Hepatocyte (in vitro differentiated cells): ENCODE data around the gene DNAJC15. TPM values are rescaled to one million over a fixed set of nuclear protein-coding genes. Genes with fewer than 3 reads are reported as not detected.
"Not testable (repeated sequence)": the region's sequence is repeated elsewhere in the genome, so short reads cannot be mapped to it uniquely, and the experiment has no call there.

ENCODE experiments used
- DNase-seq: peaks from one replicate; pipeline ENCODE4 v3.0.0-alpha.2; 2016; ENCODE audit warnings: low spot score
- H2AFZ ChIP-seq: fragments of 200-600 bp; sonication (generic); 2 replicates; pipeline ENCODE4 v1.6.0; 2016; ENCODE audit warnings: antibody characterized with exemption, mild to moderate bottlenecking
- H3K27ac ChIP-seq: fragments of 200-600 bp; sonication (generic); 2 replicates; pipeline ENCODE4 v1.5.1; 2016; ENCODE audit warnings: mild to moderate bottlenecking
- H3K27me3 ChIP-seq: fragments of 200-600 bp; sonication (generic); 2 replicates; pipeline ENCODE4 v1.6.1; 2016
- H3K36me3 ChIP-seq: fragments of 200-600 bp; sonication (generic); replicated peaks from 2 replicates; pipeline ENCODE4 v1.5.1; 2016; ENCODE audit warnings: low read depth; ENCODE audit not compliant: insufficient read depth
- H3K4me1 ChIP-seq: fragments of 200-600 bp; sonication (generic); 2 replicates; pipeline ENCODE4 v1.5.1; 2016; ENCODE audit warnings: mild to moderate bottlenecking, moderate library complexity; ENCODE audit not compliant: insufficient read depth
- H3K4me2 ChIP-seq: fragments of 200-600 bp; sonication (generic); 2 replicates; pipeline ENCODE4 v1.6.0; 2016
- H3K4me3 ChIP-seq: fragments of 200-600 bp; sonication (generic); 2 replicates; pipeline ENCODE4 v1.5.1; 2016; ENCODE audit warnings: mild to moderate bottlenecking
- H3K79me2 ChIP-seq: fragments of 200-600 bp; sonication (generic); 2 replicates; pipeline ENCODE4 v1.6.0; 2017; ENCODE audit warnings: mild to moderate bottlenecking
- H3K9me2 ChIP-seq: fragments of 200-600 bp; sonication (generic); replicated peaks from 2 replicates; pipeline ENCODE4 v1.6.0; 2017; ENCODE audit warnings: mild to moderate bottlenecking; ENCODE audit not compliant: insufficient read depth
- H3K9me3 ChIP-seq: fragments of 200-600 bp; sonication (generic); 2 replicates; pipeline ENCODE4 v1.5.1; 2016; ENCODE audit warnings: low read depth, mild to moderate bottlenecking
- H4K20me1 ChIP-seq: fragments of 200-600 bp; sonication (generic); 2 replicates; pipeline ENCODE4 v1.6.0; 2016; ENCODE audit warnings: mild to moderate bottlenecking; ENCODE audit not compliant: insufficient read depth, poor library complexity, severe bottlenecking
- EZH2 ChIP-seq: fragments of 200-600 bp; sonication (generic); IDR thresholded peaks from 2 replicates; pipeline ENCODE4 v1.6.1; 2016; ENCODE audit warnings: antibody characterized with exemption, mild to moderate bottlenecking, borderline replicate concordance
- EZH2phosphoT487 ChIP-seq: fragments of 200-600 bp; sonication (generic); IDR thresholded peaks from one replicate; pipeline ENCODE4 v1.6.1; 2018; ENCODE audit warnings: antibody characterized with exemption, mild to moderate bottlenecking, low read depth, moderate library complexity; ENCODE audit not compliant: unreplicated experiment, severe bottlenecking
- WGBS: methylation state at CpG from one replicate; pipeline ENCODE4 v1.1.6; 2016; ENCODE audit warnings: low lambda C conversion rate; ENCODE audit errors: missing lambda C conversion rate; 5-methylcytosine and 5-hydroxymethylcytosine counted together
- polyA plus RNA-seq: library from polyadenylated mRNA; unstranded; fragments of >200 nt; fragmentation: Nextera tagmentation; extraction: Ambion mirVana; gene quantifications from 2 replicates; pipeline ENCODE4 v1.2.1, GENCODE V29; 2016
- total RNA-seq: library from RNA; depleted of rRNA; stranded (reverse); fragments of >200 nt; gene quantifications from 2 replicates; pipeline ENCODE4 v1.2.3, GENCODE V29; 2014
- TF ChIP-seq, protein P1 (sequence below): fragments of 200-600 bp; sonication (generic); IDR thresholded peaks from 2 replicates; pipeline ENCODE4 v1.5.1; 2016; ENCODE audit warnings: antibody characterized with exemption, mild to moderate bottlenecking; ENCODE audit not compliant: poor library complexity

The DNAJC15 gene
- total and polyA plus RNA-seq, 2 experiments from 2014 or later = 3.5 to 10.6 TPM

GRCh38 chr13:43041369-43041921 is 18.1 kb downstream of the DNAJC15 start:
- WGBS = 84% methylated on average over 1 of the region's 1 CpG
- peak overlapping the region; percentile 71 for H3K27ac ChIP-seq

GRCh38 chr13:43042410-43042921 is 19.1 kb downstream of the DNAJC15 start:
- H3K9me2 ChIP-seq = no peaks in the 10 kb centered on the region
- peaks cover 7% of the 10 kb centered on the region for H3K4me1 ChIP-seq
- no peaks in the 10 kb centered on the region for H3K9me3 ChIP-seq
- TF ChIP-seq, protein P1, sequence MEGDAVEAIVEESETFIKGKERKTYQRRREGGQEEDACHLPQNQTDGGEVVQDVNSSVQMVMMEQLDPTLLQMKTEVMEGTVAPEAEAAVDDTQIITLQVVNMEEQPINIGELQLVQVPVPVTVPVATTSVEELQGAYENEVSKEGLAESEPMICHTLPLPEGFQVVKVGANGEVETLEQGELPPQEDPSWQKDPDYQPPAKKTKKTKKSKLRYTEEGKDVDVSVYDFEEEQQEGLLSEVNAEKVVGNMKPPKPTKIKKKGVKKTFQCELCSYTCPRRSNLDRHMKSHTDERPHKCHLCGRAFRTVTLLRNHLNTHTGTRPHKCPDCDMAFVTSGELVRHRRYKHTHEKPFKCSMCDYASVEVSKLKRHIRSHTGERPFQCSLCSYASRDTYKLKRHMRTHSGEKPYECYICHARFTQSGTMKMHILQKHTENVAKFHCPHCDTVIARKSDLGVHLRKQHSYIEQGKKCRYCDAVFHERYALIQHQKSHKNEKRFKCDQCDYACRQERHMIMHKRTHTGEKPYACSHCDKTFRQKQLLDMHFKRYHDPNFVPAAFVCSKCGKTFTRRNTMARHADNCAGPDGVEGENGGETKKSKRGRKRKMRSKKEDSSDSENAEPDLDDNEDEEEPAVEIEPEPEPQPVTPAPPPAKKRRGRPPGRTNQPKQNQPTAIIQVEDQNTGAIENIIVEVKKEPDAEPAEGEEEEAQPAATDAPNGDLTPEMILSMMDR = no peak
- TF ChIP-seq EZH2 (no peak), EZH2phosphoT487 (no peak)
- no peaks in the 10 kb centered on the region for H3K79me2 ChIP-seq
- no peak overlapping the region for H3K4me2 ChIP-seq
- H2AFZ ChIP-seq = no peak overlapping the region
- no peaks in the 10 kb centered on the region for H3K27me3 ChIP-seq
- H3K4me3 ChIP-seq = no peak overlapping the region
- no peaks in the 10 kb centered on the region for H3K36me3 ChIP-seq
- H4K20me1 ChIP-seq = no peaks in the 10 kb centered on the region
- no peak overlapping the region for H3K27ac ChIP-seq
- DNase-seq = no peak

More at GRCh38 chr13:43041369-43041921, 18.1 kb downstream of the DNAJC15 start:
- Histone ChIP-seq H4K20me1 (no peaks in the 10 kb centered on the region), H3K36me3 (no peaks in the 10 kb centered on the region), H3K79me2 (no peaks in the 10 kb centered on the region), H2AFZ (peak overlapping the region; percentile 8), H3K4me2 (no peak overlapping the region), H3K9me3 (no peaks in the 10 kb centered on the region), H3K9me2 (no peaks in the 10 kb centered on the region), H3K4me1 (peaks cover 7% of the 10 kb centered on the region), H3K4me3 (no peak overlapping the region), H3K27me3 (no peaks in the 10 kb centered on the region)
- TF ChIP-seq EZH2 = no peak
- TF ChIP-seq, protein P1 = no peak
- TF ChIP-seq EZH2phosphoT487 = no peak
- DNase-seq = no peak

- Histone ChIP-seq H4K20me1 (no peaks in the 10 kb centered on the region), H3K4me3 (no peak overlapping the region), H3K4me2 (peak overlapping the region; percentile 38), H2AFZ (peak overlapping the region; percentile 33), H3K27ac (peak overlapping the region; percentile 82), H3K36me3 (no peaks in the 10 kb centered on the region), H3K9me2 (no peaks in the 10 kb centered on the region), H3K27me3 (no peaks in the 10 kb centered on the region), H3K79me2 (no peaks in the 10 kb centered on the region), H3K4me1 (peaks cover 7% of the 10 kb centered on the region), H3K9me3 (no peaks in the 10 kb centered on the region)
- no peak for DNase-seq
- TF ChIP-seq, protein P1 = no peak
- TF ChIP-seq EZH2phosphoT487 (no peak), EZH2 (no peak)
- 87% methylated on average over 5 of the region's 5 CpGs for WGBS
Observed at GRCh38 chr13:43044720-43045301, 21.4 kb downstream of the DNAJC15 start.

DNA sequence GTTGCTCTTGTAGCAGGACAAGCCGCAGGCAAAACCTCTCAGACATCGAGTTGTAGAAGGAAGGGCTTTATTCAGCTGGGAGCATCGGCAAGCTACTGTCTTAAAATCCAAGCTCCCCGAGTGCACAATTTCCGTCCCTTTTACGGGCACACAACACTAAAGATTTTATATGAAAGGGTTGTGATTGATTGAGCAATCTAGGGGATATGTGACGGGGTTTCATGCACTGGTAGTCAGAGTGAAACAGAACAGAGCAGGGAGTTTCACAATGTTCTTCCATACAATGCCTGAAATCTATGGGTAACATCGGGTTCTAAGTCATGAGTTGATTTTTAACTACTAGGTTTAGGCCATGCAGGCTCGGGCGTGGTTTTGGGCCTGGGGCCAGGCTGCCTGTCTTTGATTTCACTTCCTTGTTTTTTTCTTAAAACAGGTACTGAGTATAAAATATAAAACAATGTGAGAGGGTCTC is 22.0 kb downstream of the DNAJC15 start:
- Histone ChIP-seq H3K4me2 (peak overlapping the region; percentile 38), H3K27ac (peak overlapping the region; percentile 82), H2AFZ (peak overlapping the region; percentile 33)
- H3K9me2 ChIP-seq, H3K9me3 ChIP-seq, H4K20me1 ChIP-seq, H3K27me3 ChIP-seq, H3K36me3 ChIP-seq, H3K4me1 ChIP-seq, H3K79me2 ChIP-seq, DNase-seq, H3K4me3 ChIP-seq: not testable (repeated sequence)
- WGBS = 70% methylated on average over 10 of the region's 10 CpGs
